ENCODE data around the gene RPS17.
A peak's percentile ranks its signal among the peaks of the same experiment; 100 is the strongest.

The RPS17 gene

DNA sequence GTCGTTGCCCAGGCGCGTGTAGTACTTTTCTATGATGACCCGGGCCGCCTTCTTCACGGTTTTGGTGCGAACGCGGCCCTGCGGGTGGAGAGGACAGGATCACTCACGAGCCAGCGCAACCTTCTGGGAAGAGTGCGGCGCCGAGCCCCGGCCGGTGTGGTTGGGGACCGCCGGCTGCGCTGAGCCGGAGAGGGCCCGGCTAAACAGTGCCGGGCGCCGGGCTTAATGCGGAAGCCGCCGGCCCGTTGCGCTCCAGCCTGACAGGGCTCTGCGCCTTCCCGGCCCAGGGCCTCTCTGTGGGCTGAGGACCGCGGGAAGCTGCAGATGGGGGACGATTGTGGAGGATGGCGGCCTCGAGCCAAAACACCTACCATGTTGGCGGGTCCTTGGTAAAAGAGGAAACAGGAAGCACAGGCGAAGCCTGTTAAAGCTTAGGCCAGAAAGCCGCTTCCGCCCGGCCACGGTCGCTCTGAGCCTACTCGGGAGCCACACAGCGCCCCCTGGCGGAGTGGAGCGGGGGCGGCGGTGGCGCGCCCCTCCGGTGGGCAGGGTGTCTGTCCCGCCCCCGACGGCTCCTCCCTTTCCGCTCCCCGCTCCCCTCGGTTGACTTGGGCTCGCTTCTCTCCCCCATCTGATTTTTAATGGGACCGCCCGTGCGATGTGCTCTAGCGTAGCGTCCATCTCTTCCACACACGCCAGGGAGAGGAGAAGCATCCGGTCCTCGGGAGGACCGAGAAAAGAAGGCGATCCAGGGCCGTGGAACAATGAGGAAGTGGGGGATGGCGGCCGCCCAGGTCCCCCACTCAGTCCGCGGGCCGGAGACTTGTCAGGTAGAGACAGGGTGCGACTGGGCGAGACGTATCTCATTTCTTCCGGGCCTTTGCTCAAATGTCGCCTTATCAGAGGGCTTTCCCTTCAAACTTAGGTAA lies at the start of gene RPS17:
Gene RPS17 (minus strand): TSS at position 403 of the 929 bp plus-strand sequence. CDS start 29 bp downstream, at position 374.
- no peak for DNase-seq

DNA sequence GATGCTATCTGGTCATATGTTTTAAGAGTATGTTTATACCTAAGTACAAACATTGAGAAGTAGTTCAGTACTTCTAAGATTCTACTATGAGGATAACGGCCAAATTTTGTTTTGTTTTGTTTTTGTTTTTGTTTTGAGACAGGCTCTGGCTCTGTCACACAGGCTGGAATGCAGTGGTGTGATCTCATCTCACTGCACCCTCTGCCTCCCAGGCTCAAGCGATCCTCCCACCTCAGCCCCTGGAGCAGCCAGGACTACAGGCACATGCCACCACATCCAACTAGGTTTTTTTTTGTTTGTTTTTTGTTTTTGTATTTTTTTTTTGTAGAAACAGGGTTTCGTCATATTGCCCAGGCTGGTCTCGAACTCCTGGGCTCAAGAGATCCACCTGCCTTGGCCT lies 47.5 kb upstream of the RPS17 start:
- no peak for DNase-seq

GRCh38 chr15:82585072-82585471 lies 44.8 kb upstream of the RPS17 start:
- DNase-seq: no peak

DNA sequence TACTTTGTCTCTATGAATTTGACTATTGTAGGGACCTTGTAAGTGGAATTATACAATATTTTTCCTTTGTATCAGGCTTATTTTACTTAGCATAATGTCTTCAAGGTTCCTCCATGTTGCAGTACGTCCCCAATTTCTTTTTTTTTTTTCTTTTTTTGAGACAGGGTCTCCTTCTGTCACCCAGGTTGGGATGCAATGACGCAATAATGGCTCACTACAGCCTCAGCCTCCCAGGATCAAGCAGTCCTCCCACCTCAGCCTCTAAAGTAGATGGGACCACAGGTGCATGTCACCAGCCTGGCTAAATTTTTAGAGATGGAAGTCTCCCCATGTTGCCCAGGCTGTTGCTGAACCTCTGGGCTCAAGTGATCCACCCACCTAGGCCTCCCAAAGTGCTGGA lies 40.5 kb upstream of the RPS17 start:
- no peak for DNase-seq

DNA sequence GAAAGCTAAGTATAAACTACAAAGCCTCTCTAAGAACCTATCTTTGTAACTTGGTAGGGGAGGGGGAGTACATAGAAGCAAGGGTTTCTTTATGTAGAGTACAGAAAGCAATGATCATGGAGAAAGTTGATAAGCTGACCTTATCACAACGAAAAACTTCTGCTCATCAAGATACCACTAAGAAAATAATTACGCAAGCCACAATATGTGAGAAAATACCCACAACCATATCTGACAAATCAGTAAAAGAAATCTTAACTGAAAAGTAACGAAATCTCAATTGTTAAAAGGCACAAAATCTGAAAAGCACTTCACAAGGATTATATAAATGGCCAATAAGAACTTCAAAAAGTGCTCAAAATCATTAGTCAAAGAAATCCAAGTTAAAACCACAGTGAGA lies 35.1 kb upstream of the RPS17 start:
- no peak for DNase-seq

DNA sequence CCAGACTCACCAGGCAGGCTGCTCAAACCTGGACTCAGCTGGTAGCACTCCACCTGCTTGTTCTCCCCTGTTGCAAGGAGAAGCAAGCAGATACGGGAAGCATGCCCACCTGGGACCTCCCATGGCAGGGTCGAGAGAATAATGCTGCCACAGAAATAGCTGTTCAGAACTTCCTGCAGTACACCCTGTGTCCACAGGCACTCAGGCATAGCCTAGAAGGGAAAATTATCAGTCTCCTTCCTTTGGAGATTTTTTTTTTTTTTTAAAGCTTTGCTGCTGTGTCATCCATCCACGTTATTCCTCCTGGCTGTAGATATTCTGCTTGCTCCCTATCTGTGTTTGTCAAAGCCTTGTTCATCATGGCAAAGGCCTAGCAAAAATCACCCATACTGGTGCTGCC lies 32.7 kb upstream of the RPS17 start:
- peak in 1 of 51 donors; percentile 32 for DNase-seq

- peak in 7 of 51 donors; percentile 23 to 75 (median 49) for DNase-seq
These were observed 32.1 kb upstream of the RPS17 start for GRCh38 chr15:82572311-82572710.

DNA sequence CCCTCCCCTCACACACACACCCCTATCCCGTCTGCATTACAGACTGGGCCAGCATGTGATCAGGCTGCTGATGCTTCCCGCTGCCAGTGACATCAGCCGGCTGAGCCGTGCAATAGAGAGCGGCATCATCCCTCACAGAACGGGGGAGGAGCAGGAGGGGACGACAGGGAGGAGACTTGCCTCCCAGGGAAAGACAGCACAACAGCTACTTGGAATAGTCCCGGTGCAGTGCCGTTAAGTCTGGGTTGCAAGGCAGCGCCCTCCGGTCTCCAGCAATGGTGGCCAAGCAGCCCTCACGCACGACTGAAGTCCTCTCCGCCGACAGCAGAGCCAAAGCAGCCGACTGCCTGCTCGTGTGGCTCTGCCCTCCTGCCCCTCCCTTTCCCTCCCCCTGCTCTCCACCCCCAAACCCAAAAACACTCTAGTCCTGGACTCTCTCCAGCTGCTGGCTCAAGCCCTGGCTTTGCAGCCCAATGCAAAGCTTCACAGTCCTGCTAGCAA lies 31.5 kb upstream of the RPS17 start:
- peak; percentile 15 to 90 (median 72) for DNase-seq

DNA sequence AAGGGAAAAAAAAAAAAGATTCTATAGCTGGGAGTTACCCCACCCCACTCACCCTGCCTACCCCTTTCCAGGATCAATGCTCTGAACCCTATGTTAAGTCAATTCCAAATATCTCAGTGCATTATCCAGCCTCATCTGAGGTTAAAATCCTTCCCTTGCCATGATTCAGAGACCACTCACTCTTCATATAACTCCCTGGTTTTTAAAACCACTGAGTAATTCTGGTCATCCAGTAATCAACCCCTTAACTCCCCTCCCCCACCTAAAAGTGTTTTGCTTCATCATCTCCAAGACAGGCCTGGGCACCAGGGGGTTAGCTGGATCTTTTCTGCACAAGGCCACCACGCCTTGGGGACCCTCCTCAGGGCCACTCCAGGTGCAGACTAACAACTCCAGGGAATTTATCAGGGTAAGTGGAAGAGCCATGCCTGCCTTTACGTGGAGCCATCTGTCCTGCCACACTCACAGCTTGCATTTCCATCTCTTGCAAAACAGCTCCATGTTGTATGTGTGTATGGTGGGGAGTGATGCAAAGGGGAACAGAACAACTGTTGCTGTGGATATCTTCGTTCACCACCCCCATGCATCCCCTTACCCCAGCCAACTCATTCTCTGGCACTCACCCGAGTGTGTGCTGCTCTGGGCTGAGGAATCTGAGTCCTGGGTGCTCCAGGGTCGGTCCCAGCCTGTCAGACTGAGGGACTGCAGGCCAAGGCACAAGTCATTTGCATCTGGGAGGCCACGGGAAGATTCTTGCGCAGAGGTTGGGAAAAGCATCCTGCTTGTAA lies 30.7 kb upstream of the RPS17 start:
- peak in 8 of 51 donors; percentile 6 to 72 (median 36) for DNase-seq

DNA sequence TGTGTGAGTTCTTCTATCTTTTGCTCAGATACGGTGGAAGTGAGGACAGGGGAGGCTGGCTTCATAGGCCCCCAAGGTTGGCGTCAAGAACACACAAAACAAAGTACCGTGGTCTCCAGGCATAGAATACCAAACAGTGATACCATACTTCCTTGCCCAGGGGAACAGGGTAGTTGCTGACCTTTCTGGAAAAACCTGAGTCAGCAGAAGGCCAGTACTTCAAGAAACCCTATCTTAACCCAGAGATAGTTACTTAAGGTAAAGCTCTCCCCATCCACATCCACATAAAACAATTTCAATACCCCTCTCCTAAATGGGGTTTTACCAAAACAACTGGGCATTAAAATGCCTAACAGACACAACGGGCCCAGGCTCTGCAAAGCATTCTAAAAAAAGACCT lies 29.6 kb upstream of the RPS17 start:
- no peak for DNase-seq

GRCh38 chr15:82568986-82569385 lies 28.7 kb upstream of the RPS17 start:
- DNase-seq: peak in 3 of 51 donors; percentile 9 to 63 (median 17)

DNA sequence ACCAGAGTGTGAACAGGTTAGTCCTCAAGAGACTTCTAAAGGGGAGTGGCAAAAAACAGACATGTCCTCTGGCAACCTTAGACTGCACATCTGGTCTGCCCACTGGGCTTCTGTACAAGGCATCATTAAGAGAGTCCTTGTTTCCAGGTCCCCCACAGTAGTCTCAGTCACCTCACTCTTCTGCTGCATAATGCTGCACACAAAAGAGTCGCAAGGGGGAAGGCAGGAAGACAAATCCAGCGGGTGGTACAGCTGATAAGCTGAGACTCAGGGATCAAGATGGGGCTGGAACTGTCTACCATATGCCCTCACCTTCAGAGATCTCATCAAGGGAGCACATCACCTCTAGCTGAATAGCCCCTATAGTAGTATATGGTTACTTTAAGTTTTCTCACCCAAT lies 27.4 kb upstream of the RPS17 start:
- no peak for DNase-seq

DNA sequence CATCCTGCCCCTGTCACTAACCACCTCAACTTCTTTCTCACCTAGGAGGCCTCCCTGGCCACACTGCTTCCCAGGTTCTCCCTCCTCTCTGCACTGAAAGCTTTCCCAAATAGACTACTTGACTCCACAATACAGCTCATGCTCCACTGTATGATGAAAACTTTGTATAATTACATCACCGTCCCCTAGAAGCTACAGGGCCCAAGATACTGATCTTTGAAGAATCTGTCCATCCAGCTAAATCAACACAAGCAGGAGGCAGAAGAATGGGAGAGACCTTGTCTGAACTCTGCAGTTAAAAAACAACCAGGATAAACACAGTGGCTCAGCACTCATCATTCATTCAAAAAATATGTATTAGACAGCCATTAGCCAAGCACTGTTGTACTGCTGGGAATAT lies 26.4 kb upstream of the RPS17 start:
- no peak for DNase-seq

DNA sequence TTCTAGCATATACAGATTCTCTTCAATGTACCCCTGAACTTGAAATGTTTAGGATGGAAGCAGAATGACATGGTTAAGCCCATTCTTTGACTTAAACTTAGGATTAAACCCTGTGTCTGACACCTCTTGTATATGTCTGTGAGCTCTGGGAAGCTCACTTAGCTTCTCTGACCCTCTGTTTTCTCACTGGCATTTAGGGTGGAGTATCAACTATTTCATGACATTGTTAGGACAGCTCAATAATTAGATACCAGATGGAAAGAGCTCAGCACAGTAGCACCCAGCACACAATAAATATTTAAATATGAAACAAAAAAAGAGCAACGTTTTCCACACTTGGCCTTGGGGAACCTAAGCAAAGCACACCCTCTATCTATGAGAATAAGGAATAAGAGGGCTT lies 18.2 kb upstream of the RPS17 start:
- DNase-seq: no peak

DNA sequence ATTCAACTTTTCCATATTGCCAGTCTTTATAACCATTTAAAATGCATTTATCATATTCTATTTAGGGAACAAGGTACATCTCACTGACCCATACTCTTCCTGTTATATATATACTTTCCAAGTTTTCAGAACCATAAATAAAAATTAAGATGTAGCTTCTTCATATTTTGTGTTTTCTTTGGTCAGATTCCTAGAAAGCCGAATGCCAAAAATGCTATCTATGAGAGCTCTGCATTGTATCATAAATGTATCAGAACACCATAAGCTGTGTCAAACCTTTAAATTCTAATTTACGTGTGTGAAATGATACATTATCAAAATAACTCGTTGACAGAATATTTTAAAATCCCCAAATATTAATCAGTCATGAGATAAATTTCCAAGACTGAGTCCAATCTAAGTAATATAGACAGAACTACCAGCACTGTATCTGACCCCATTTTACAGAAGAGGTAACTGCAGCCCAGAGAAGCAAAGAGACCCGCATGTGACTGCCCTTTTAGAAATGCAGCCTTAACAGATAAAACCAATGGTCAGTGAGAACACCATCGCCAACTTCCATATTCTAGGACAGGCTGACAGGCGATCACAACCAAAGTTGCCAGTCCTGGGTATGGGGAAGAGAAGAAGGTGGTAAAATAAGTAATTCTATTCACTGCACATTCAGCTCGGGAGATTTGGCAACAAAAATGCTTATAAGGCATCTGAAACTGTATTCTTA lies 16.2 kb upstream of the RPS17 start:
- DNase-seq: no peak

DNA sequence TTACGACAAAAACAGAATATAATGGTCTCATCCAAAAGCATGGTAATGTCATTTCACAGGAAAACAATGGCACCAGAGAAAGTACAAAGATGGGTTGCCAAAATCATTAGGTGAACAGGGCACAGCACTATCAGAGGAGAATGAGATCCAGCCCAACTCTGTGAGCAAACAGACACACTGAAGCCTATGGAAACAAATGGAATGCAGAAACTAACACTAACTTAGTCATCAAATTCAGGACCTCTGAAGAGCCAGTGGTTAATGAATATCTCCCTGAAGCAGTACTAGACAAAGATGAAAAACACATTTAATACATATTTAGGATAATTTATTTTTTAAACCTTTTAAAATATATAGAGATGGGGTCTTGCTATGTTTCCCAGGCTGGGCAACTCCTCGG lies 14.6 kb upstream of the RPS17 start:
- no peak for DNase-seq

DNA sequence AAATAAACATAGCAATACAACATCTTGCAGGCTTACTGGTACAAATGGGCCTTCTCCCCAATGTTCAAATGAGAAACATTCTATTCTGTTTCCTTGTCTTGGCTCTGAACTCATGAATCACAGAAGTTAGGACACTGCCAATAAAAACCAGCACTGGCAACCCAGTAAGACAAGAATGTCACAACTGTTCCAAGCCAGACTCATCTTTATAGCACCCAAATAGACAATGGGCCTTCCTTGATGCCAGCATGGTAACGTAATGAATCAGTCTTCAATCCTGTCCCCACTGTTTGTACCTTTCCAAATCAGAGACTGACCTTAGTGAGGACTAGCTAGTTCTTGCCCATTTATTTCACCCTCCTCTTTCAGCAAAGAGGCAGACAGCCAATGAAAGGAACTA lies 14.1 kb upstream of the RPS17 start:
- peak in 5 of 51 donors; percentile 7 to 24 (median 8) for DNase-seq

DNA sequence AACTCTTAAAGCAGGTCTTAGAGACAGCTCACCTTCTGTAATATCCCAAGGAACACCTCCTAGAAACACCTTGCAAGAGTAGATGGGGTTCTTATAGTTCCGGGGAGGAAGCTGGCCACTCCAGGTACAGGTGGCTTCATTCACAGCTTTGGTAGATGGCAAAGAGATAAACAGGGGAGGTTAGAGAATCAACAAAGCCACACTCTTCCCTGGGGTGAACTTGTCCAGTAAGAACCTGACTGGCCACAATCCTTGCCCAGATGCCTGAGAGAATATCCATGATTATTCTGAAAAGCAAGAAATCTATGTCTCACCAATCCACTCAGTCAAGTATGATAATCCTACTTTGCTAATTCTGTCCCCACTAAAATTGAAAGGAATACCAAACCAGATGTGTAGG lies 13.6 kb upstream of the RPS17 start:
- DNase-seq: no peak

DNA sequence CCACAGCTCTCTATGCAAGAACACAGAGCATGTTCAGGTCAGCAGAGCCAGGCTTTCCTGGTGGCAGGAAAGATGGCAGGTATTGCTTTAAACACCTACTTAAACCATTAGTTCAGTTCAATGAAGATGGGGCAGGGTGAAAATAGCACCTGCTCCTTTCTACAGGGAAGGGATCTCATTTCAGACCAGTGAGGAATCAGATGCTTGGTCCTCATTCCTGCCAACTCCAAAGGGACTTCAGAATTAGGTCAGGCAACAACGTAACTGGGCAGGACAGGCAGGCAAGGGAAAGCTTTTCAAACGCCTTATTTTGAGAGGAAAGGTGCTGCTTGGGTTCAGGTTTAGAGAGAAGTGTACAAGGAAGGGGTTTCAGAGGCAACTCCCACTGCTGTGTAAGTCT lies 12.6 kb upstream of the RPS17 start:
- DNase-seq: no peak

- DNase-seq: no peak
These were observed 11.5 kb upstream of the RPS17 start for GRCh38 chr15:82551646-82552247.

DNA sequence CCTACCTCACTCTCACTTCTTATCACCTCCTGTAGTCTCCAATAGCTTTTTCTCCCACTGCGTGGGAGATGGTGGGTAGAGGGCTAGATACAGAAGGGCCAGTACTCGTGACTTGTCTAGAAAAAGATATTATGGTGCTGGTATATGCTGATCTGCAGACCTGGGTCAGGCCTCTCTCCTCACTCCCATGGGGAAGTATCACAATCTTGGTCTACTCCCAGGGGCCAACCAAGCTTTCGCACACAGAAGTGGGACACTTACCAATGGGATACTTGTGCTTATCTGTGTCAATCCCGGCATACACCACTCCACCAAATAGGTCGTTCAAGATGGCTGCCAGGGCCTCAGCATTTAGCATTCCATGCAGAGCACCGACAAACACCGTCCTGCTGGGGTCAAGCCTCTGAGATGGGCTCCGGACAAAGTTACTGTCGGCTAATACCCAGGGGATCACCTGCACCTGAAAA lies 9.0 kb upstream of the RPS17 start:
- DNase-seq: no peak
